IMR-90 (cell line): ENCODE measurements around the gene MAB21L1.

Source experiments
- BHLHE40 ChIP-seq: fragments of 150-350 bp; IDR thresholded peaks from 2 replicates; pipeline ENCODE4 v1.6.1; 2016; ENCODE audit warnings: mild to moderate bottlenecking, low read depth, low read length
- CEBPB ChIP-seq: IDR thresholded peaks from 2 replicates; pipeline ENCODE4 v1.6.1; 2012; ENCODE audit warnings: low read depth, low read length, improper control_type of control experiment
- ELK1 ChIP-seq: fragments of 150-350 bp; IDR thresholded peaks from 2 replicates; pipeline ENCODE4 v1.6.1; 2016; ENCODE audit warnings: low read depth, mild to moderate bottlenecking, low read length, moderate library complexity, borderline replicate concordance
- MAFK ChIP-seq: IDR thresholded peaks from 2 replicates; pipeline ENCODE4 v1.6.1; 2012; ENCODE audit warnings: low read depth, low read length, improper control_type of control experiment
- MXI1 ChIP-seq: IDR thresholded peaks from 2 replicates; pipeline ENCODE4 v1.6.1; 2012; ENCODE audit warnings: low read depth, mild to moderate bottlenecking, low read length, moderate library complexity, borderline replicate concordance
- POLR2A ChIP-seq: IDR thresholded peaks from 2 replicates; pipeline ENCODE4 v1.6.1; 2012; ENCODE audit warnings: mild to moderate bottlenecking, low read depth, low read length
- RAD21 ChIP-seq: IDR thresholded peaks from 2 replicates; pipeline ENCODE4 v1.6.1; 2012; ENCODE audit warnings: low read length, improper control_type of control experiment
- RCOR1 ChIP-seq: IDR thresholded peaks from 2 replicates; pipeline ENCODE4 v1.6.1; 2012; ENCODE audit warnings: mild to moderate bottlenecking, low read length, improper control_type of control experiment; ENCODE audit not compliant: insufficient replicate concordance
- SMC3 ChIP-seq: fragments of 150-350 bp; IDR thresholded peaks from 2 replicates; pipeline ENCODE4 v1.6.1; 2016; ENCODE audit warnings: low read depth, mild to moderate bottlenecking, antibody characterized with exemption, low read length, moderate library complexity
- USF2 ChIP-seq: fragments of 150-350 bp; IDR thresholded peaks from 2 replicates; pipeline ENCODE4 v1.6.1; 2017; ENCODE audit warnings: mild to moderate bottlenecking, antibody characterized with exemption, low read length, low read depth
- TF ChIP-seq, protein P1 (sequence below): conservative IDR thresholded peaks from 2 replicates; pipeline ENCODE4 v1.5.1; 2012; ENCODE audit warnings: mild to moderate bottlenecking, low read depth, low read length, improper control_type of control experiment

- TF ChIP-seq, protein P1, sequence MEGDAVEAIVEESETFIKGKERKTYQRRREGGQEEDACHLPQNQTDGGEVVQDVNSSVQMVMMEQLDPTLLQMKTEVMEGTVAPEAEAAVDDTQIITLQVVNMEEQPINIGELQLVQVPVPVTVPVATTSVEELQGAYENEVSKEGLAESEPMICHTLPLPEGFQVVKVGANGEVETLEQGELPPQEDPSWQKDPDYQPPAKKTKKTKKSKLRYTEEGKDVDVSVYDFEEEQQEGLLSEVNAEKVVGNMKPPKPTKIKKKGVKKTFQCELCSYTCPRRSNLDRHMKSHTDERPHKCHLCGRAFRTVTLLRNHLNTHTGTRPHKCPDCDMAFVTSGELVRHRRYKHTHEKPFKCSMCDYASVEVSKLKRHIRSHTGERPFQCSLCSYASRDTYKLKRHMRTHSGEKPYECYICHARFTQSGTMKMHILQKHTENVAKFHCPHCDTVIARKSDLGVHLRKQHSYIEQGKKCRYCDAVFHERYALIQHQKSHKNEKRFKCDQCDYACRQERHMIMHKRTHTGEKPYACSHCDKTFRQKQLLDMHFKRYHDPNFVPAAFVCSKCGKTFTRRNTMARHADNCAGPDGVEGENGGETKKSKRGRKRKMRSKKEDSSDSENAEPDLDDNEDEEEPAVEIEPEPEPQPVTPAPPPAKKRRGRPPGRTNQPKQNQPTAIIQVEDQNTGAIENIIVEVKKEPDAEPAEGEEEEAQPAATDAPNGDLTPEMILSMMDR = no peak
- no peak for TF ChIP-seq RCOR1
- no peak for TF ChIP-seq ELK1
- TF ChIP-seq POLR2A = no peak
- TF ChIP-seq SMC3 = no peak
- no peak for TF ChIP-seq BHLHE40
- no peak for TF ChIP-seq USF2
- no peak for TF ChIP-seq CEBPB
- no peak for TF ChIP-seq MXI1
- no peak for TF ChIP-seq MAFK
- no peak for TF ChIP-seq RAD21
These were observed 2.0 kb upstream of the MAB21L1 start for GRCh38 chr13:35478271-35479037.
